Measurements from ENCODE around the gene RPL6.
A peak's percentile ranks its signal among the peaks of the same experiment; 100 is the strongest.
"Not testable (repeated sequence)": the region's sequence is repeated elsewhere in the genome, so short reads cannot be mapped to it uniquely, and the experiment has no call there.

The RPL6 gene

DNA sequence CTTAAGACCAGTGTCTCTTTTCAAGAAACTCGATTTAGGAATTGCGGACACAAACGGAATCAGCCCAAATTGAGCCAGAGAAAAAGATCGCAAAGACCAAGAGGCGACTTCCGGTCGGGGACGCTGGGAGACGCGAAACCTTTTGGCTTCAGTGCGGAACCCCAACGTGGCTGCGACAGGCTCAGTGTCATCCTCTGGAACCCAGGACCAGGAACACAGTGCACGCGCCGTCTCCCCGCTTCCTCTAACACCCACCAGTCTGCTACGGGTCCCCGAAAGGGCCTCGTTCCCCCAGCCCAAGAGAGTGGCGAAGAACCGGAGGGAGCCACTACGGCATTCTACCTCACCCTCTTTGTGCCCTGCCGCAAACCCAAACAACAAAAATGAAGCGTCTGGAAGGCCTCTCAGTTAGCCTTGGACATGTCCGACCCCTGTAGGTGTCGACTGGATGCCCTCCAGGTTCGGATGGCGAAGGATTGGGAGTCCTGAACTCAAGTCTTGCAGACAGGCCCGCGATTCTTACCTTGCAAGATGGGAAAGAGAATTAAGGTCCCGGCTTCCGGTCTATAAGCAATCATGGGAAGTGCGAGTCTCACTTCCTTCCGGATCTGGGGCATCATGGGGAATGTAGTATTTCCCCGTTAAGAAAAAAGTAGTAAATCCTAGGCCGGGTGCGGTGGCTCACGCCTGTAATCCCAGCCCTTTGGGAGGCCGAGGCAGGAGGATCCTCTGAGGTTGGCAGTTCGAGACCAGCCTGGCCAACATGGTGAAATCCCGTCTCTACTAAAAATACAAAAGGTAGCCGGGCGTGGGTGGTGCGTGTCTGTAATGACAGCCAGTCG lies at the start of gene RPL6:
Gene RPL6 (minus strand): TSS at position 542 of the 842 bp plus-strand sequence. CDS start 949 bp downstream, outside the sequence.
- Mint-ChIP-seq H3K27ac (peak within 1 kb of the TSS; percentile 100), H3K9me3 (ENCODE audit: low read depth) (no peaks in the 10 kb centered on the region), H3K4me3 (peak within 1 kb of the TSS; percentile 100), H3K4me1 (ENCODE audit: low read depth) (peaks cover 39% of the 10 kb centered on the region), H3K36me3 (peaks cover 19% of the 10 kb centered on the region), H3K27me3 (no peaks in the 10 kb centered on the region)

DNA sequence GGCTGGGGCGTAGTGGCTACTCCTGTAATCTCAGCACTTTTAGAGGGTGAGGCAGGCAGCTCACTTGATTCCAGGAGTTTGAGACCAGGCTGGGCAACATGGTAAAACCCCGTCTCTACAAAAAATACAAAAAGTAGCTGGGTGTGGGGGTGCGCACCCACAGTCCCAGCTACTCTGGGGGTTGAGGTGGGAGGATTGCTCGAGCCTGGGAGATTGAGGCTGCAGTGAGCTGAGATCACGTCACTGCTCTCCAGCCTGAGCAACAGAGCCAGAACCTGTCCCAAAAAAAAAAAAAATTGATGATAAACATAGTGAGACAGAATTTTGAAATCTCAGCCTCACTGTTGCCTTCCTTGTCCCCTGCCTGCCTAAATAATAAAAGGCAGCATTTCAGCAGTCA lies 49.3 kb upstream of the RPL6 start:
- Mint-ChIP-seq H3K4me1 (ENCODE audit: low read depth) (peaks cover 3% of the 10 kb centered on the region), H3K36me3 (peaks cover 22% of the 10 kb centered on the region), H3K27ac (no peak overlapping the region), H3K9me3 (ENCODE audit: low read depth) (no peaks in the 10 kb centered on the region), H3K27me3 (no peaks in the 10 kb centered on the region), H3K4me3 (no peak overlapping the region)

DNA sequence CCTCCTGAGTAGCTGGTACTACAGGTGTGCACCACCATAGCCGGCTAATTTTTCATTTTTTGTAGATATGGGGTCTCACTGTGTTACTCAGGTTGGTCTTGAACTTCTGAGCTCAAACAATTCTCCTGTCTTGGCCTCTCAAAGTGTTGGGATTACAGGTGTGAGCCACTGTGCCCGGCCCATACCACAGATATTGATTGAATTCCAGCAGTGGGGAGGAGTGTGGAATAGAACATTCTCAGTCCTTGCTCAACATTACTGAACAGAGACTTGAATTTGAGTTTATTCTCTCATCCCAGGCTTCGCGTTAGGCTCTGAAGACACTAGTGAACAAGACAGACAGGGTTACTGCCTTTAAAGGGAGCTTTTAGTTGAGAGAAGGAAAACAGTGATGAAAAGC lies 48.9 kb upstream of the RPL6 start:
- Mint-ChIP-seq H3K36me3 (peaks cover 22% of the 10 kb centered on the region), H3K9me3 (ENCODE audit: low read depth) (no peaks in the 10 kb centered on the region), H3K4me3 (no peak overlapping the region), H3K27ac (no peak overlapping the region), H3K27me3 (no peaks in the 10 kb centered on the region), H3K4me1 (ENCODE audit: low read depth) (peaks cover 2% of the 10 kb centered on the region)

DNA sequence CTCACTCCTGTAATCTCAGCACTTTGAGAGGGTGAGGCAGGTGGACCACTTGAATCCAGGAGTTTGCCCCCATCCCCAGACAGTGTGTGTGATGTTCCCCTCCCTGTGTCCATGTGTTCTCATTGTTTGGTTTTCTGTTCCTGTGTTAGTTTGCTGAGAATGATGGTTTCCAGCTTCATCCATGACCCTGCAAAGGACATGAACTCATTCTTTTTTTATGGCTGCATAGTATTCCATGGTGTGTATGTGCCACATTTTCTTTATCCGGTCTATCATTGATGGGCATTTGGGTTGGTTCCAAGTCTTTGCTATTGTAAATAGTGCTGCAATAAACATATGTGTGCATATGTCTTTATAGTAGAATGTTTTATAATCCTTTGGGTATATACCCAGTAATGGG lies 47.7 kb upstream of the RPL6 start:
- not testable (repeated sequence) for H3K4me3 Mint-ChIP-seq; H3K9me3 Mint-ChIP-seq (ENCODE audit: low read depth)

DNA sequence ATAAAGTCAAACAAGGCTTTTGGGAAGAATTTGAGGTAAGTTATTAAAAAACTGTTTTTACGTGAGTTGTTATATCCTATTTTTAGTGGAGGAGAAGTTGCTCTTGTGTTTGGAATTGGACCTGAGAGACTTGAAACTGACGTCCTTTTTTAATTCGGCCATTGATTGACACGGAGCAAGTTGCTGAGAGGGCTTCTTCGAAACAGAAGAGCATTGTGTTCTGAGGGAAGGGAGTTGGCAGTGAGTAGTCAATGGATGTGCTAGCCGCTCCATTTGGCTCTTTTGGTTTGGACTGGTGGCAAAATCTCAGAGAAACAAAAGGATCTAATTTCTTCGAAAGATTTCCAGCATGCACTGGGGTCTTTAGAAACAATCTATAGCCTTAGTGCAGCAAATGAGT lies 46.6 kb upstream of the RPL6 start:
- peaks cover 22% of the 10 kb centered on the region for H3K36me3 Mint-ChIP-seq
- no peak overlapping the region for H3K27ac Mint-ChIP-seq

More for the DNA sequence above, 47.7 kb upstream of the RPL6 start:
- not testable (repeated sequence) for H3K4me1 Mint-ChIP-seq (ENCODE audit: low read depth); H3K27ac Mint-ChIP-seq; H3K27me3 Mint-ChIP-seq
- peaks cover 22% of the 10 kb centered on the region for H3K36me3 Mint-ChIP-seq

DNA sequence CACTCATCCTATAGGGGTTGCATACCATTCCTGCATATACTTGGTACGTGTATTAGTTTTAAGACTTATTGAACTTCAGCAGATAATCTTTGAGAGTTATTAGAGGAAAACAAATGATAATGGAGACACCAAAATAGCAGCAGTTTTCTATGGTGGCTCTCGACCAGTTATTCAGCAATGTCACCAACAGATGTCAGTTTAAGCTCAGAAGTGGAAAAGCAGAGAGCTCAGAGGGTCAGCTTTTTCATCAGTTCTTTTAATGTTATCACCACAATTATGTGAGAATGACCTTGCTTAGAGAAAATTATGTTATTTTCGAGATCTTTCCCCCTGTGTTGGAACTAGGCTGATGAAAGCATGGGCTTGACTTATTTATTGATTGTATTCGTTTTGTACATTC lies 41.3 kb upstream of the RPL6 start:
- Mint-ChIP-seq H3K27ac (peak overlapping the region; percentile 10), H3K4me3 (no peak overlapping the region), H3K36me3 (peaks cover 4% of the 10 kb centered on the region), H3K27me3 (no peaks in the 10 kb centered on the region), H3K9me3 (ENCODE audit: low read depth) (no peaks in the 10 kb centered on the region), H3K4me1 (ENCODE audit: low read depth) (peaks cover 14% of the 10 kb centered on the region)

More for the DNA sequence above, 46.6 kb upstream of the RPL6 start:
- H3K4me3 Mint-ChIP-seq: no peak overlapping the region
- peaks cover 1% of the 10 kb centered on the region for H3K4me1 Mint-ChIP-seq (ENCODE audit: low read depth)
- no peaks in the 10 kb centered on the region for H3K27me3 Mint-ChIP-seq
- H3K9me3 Mint-ChIP-seq (ENCODE audit: low read depth): no peaks in the 10 kb centered on the region

DNA sequence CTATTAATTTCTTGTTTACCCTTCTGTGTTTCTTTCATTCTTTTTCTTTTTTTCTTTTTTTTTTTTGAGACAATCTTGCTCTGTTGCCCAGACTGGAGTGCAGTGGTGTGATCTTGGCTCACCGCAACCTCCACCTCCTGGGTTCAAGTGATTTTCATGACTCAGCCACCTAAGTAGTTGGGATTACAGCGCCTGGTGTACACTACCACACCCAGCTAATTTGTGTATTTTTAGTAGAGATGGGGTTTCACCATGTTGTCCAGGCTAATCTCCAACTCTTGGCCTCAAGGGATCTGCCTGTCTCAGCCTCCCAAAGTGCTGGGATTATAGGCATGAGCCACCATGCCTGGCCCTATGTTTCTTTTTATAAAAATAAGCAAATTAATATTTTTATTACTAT lies 38.8 kb upstream of the RPL6 start:
- H3K36me3 Mint-ChIP-seq; H3K27me3 Mint-ChIP-seq; H3K4me3 Mint-ChIP-seq; H3K9me3 Mint-ChIP-seq (ENCODE audit: low read depth); H3K27ac Mint-ChIP-seq: not testable (repeated sequence)
- H3K4me1 Mint-ChIP-seq (ENCODE audit: low read depth): peaks cover 16% of the 10 kb centered on the region

DNA sequence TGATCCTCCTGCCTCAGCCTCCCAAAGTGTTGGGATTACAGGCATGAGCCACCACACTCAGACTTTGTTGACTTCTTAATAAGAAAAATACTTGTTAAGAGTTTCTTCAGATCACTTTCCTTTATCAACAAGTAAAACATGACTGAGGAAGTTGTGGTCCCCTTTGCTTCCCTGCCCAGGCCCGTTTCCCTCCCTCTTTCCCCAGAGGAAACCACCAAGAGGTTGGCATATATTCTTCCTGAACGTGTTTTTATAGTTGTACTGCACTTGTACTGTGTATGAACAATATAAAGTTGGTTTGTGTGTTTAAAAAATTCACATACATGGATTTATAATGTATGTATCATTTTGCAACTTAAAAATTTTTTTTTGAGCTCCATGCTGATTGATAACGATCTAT lies 37.7 kb upstream of the RPL6 start:
- H3K9me3 Mint-ChIP-seq (ENCODE audit: low read depth): no peaks in the 10 kb centered on the region
- H3K27ac Mint-ChIP-seq: peak overlapping the region; percentile 54
- H3K36me3 Mint-ChIP-seq: peaks cover 2% of the 10 kb centered on the region
- peaks cover 16% of the 10 kb centered on the region for H3K4me1 Mint-ChIP-seq (ENCODE audit: low read depth)
- H3K4me3 Mint-ChIP-seq: no peak overlapping the region
- no peaks in the 10 kb centered on the region for H3K27me3 Mint-ChIP-seq

DNA sequence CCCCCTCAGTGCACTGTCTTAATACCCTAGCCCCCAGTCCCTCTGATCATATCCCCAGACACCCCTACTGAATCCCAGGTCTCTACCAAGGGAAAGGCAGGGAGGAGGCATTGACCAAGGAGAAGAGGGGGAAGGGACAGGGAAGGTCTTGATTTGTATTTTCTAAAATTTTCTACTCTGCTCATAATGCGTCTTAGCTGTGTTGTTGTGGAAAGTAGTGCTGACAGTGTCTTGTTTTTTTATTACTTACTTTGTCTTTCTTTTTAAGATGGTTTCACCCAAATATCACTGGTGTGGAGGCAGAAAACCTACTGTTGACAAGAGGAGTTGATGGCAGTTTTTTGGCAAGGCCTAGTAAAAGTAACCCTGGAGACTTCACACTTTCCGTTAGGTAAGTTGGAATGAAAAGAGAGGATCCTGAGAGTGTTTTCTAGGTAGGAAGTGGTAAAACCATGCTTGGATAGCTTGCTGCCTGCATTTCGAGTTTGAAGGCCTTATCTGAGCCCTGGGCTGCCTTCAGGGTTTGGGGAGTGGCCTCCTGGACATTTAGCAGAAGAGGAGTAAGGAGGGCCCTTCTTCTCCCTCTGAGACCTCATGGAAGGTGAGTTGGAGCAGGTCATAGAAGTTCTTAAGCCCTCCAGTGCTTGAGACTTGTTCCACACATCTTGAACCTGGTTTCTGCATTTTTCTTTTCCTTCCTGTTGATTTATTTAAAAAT lies 36.8 kb upstream of the RPL6 start:
- H3K4me1 Mint-ChIP-seq (ENCODE audit: low read depth): peaks cover 17% of the 10 kb centered on the region
- H3K4me3 Mint-ChIP-seq: no peak overlapping the region
- H3K36me3 Mint-ChIP-seq: peaks cover 2% of the 10 kb centered on the region
- H3K27me3 Mint-ChIP-seq: no peaks in the 10 kb centered on the region
- H3K27ac Mint-ChIP-seq: peak overlapping the region; percentile 30
- H3K9me3 Mint-ChIP-seq (ENCODE audit: low read depth): no peaks in the 10 kb centered on the region

DNA sequence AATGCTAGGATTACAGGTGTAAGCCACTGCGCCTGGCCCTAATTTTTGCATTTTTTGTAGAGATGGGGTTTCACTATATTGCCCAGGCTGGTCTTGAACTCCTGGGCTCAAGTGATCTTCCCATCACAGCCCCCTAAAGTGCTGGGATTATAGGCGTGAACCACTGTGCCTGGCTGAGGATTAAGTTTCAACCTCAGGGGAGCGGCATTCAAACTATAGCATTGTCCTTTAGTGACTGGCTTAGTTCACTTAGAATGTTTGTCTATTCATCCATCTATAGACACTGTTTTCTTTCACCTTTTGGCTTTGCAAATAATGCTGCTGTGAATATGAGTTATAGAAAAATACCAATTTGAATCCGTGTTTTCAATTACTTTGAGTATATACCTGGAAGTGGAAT lies 34.5 kb upstream of the RPL6 start:
- peaks cover 2% of the 10 kb centered on the region for H3K36me3 Mint-ChIP-seq
- H3K4me1 Mint-ChIP-seq (ENCODE audit: low read depth): peaks cover 17% of the 10 kb centered on the region
- no peak overlapping the region for H3K27ac Mint-ChIP-seq
- no peaks in the 10 kb centered on the region for H3K27me3 Mint-ChIP-seq
- H3K9me3 Mint-ChIP-seq (ENCODE audit: low read depth): no peaks in the 10 kb centered on the region
- H3K4me3 Mint-ChIP-seq: no peak overlapping the region

DNA sequence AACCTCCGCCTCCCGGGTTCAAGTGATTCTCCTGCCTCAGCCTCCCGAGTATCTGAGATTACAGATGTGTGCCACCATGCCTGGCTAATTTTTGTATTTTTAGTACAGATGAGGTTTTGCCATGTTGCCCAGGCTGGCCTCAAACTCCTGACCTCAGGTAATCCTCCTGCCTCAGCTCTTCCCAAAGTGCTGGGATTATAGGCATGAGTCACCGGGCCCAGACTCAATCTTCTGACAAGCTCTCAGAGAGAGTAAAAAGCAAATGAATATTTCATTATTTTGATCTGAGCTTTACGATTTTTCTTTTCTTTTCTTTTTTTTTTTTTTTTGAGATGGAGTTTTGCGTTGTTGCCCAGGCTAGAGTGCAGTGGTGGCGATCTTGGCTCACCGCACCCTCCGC lies 31.2 kb upstream of the RPL6 start:
- not testable (repeated sequence) for H3K27ac Mint-ChIP-seq

DNA sequence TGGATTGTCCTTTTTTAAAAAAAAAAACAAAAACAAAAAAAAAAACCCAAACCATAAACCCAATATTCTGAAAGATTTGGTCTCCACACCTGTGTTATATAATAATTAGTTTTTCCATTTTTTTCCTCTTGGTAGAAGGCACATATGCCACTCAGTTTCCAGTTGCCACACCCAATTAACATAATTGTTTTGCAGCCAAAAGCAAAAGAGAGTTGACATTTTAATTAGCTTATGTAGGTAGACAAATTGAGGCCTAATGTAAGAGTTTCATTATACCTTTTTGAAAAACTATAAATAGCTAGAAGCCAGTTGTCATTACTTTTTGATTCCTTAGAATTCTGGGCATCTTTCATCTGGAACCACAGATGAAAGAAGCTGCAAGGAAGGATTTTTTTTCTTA lies 30.4 kb upstream of the RPL6 start:
- no peak overlapping the region for H3K27ac Mint-ChIP-seq
- peaks cover 17% of the 10 kb centered on the region for H3K4me1 Mint-ChIP-seq (ENCODE audit: low read depth)
- H3K27me3 Mint-ChIP-seq: no peaks in the 10 kb centered on the region
- no peaks in the 10 kb centered on the region for H3K9me3 Mint-ChIP-seq (ENCODE audit: low read depth)
- no peak overlapping the region for H3K4me3 Mint-ChIP-seq
- peaks cover 4% of the 10 kb centered on the region for H3K36me3 Mint-ChIP-seq

More for the DNA sequence above, 31.2 kb upstream of the RPL6 start:
- H3K36me3 Mint-ChIP-seq; H3K27me3 Mint-ChIP-seq; H3K4me3 Mint-ChIP-seq; H3K9me3 Mint-ChIP-seq (ENCODE audit: low read depth): not testable (repeated sequence)
- peaks cover 15% of the 10 kb centered on the region for H3K4me1 Mint-ChIP-seq (ENCODE audit: low read depth)

DNA sequence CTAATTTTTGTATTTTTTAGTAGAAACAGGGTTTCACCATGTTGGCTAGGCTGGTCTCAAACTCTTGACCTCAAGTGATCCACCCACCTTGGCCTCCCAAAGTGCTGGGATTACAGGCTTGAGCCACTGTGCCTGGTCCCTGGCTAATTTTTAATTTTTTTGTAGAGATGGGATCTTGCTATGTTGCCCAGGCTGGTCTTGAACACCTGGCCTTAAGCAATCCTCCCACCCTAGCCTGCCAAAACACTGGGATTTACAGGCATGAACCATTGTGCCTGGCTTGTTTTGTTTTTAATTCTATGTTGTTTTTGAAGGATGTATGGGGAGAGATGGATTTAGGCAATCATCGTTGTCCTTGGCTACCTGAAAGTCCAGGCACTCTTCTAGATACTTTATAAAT lies 29.2 kb upstream of the RPL6 start:
- H3K27me3 Mint-ChIP-seq; H3K9me3 Mint-ChIP-seq (ENCODE audit: low read depth); H3K4me3 Mint-ChIP-seq; H3K36me3 Mint-ChIP-seq; H3K27ac Mint-ChIP-seq: not testable (repeated sequence)
- peaks cover 19% of the 10 kb centered on the region for H3K4me1 Mint-ChIP-seq (ENCODE audit: low read depth)

DNA sequence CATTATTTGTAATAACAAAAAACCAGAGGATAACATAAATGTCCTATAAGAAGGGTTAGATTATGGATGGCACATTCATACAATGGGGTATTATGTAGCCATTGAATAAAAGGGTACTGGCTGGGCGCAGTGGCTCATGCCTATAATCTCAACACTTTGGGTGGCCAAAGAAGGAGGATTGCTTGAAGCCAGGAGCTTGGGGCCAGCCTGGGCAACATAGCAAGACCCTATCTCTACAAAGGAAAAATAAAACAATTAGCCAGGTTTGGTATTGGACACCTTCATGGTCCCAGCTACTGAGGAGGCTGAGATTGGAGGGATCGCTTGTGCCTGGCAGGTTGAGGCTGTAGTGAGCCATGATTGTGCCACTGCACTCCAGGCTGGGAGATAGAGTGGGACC lies 24.1 kb upstream of the RPL6 start:
- H3K9me3 Mint-ChIP-seq (ENCODE audit: low read depth): no peaks in the 10 kb centered on the region
- peaks cover 4% of the 10 kb centered on the region for H3K36me3 Mint-ChIP-seq
- H3K27me3 Mint-ChIP-seq: no peaks in the 10 kb centered on the region
- no peak overlapping the region for H3K27ac Mint-ChIP-seq
- no peak overlapping the region for H3K4me3 Mint-ChIP-seq
- peaks cover 35% of the 10 kb centered on the region for H3K4me1 Mint-ChIP-seq (ENCODE audit: low read depth)

DNA sequence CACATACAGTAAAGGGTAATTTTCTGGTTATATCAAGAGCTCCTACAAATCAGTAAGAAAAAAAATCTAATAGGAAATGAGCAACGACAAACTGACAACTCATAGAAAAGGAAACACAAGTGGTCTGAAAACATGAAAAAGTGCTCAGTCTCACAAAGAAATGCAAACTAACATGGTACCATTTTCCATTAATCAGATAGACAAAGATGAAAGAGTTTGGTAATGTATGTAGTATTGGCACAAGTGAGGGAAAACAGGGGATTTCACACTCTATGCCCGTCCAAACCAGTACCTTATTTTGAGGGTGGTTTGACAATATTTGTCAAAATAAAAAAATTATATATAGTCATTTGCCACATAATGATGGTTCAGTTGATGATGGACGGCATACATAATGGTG lies 22.6 kb upstream of the RPL6 start:
- Mint-ChIP-seq H3K9me3 (ENCODE audit: low read depth) (no peaks in the 10 kb centered on the region), H3K4me3 (peak overlapping the region; percentile 33)

More for the DNA sequence above, 22.6 kb upstream of the RPL6 start:
- peaks cover 33% of the 10 kb centered on the region for H3K4me1 Mint-ChIP-seq (ENCODE audit: low read depth)
- H3K27me3 Mint-ChIP-seq: no peaks in the 10 kb centered on the region
- peaks cover 6% of the 10 kb centered on the region for H3K36me3 Mint-ChIP-seq
- H3K27ac Mint-ChIP-seq: peak overlapping the region; percentile 81
